A549 (cell line): ENCODE measurements around the gene SMTNL2. TPM values are rescaled to one million over a fixed set of nuclear protein-coding genes. Genes with fewer than 3 reads are reported as not detected.

ENCODE experiments used
- ATAC-seq, 2 experiments: fragments of 200-7000 bp in 1 of 2; fragments of >200 bp in 1 of 2; cut with Nextera tagmentation in 1 of 2; cut with Tn5 transposase in 1 of 2; 3 replicates each; pipeline versions ENCODE4 v1.8.0 to v1.9.1; 2018 to 2020; ENCODE audit warnings: mild to moderate bottlenecking in 1 of 2, moderate library complexity in 1 of 2
- CTCF ChIA-PET: fragments of 300-600 bp; sonication (Branson Sonifier 250); formaldehyde crosslinking; extraction: SDS; loops from one replicate; lab custom pipeline; 2021; ENCODE audit warnings: antibody characterized with exemption, inconsistent platforms; lab: Yijun Ruan, JAX
- POLR2A ChIA-PET: fragments of 350-600 bp; formaldehyde crosslinking; extraction: SDS; loops from one replicate; lab custom pipeline; 2021; ENCODE audit warnings: antibody characterized with exemption, inconsistent platforms; lab: Yijun Ruan, JAX
- DNase-seq, 2 experiments: peaks; one replicate each; pipeline versions ENCODE4 v3.0.0 to v3.0.0-alpha.2; 2011 to 2016; ENCODE audit warnings: low read depth in 1 of 2, low spot score in 1 of 2
- FAIRE-seq: peaks from 2 replicates; lab custom pipeline; 2011; peaks lifted over from hg19 to GRCh38; lab: Jason Lieb, UNC
- H3K27ac ChIP-seq, 2 experiments: fragments of >200 bp; sonication (Bioruptor Twin); formaldehyde crosslinking; 3 replicates each; pipeline ENCODE4 v1.5.1; 2016 to 2017
- H3K4me1 ChIP-seq: fragments of >200 bp; sonication (Bioruptor Twin); formaldehyde crosslinking; 3 replicates; pipeline ENCODE4 v1.6.1; 2016
- H3K4me2 ChIP-seq: fragments of >200 bp; sonication (Bioruptor Twin); formaldehyde crosslinking; 3 replicates; pipeline ENCODE4 v1.6.1; 2016
- H3K4me3 ChIP-seq: fragments of >200 bp; sonication (Bioruptor Twin); formaldehyde crosslinking; 3 replicates; pipeline ENCODE4 v1.5.1; 2016
- H3K9me3 ChIP-seq: fragments of >200 bp; sonication (Bioruptor Twin); formaldehyde crosslinking; 3 replicates; pipeline ENCODE4 v1.6.1; 2016
- BHLHE40 ChIP-seq: IDR thresholded peaks from 2 replicates; pipeline ENCODE4 v1.6.1; 2012; ENCODE audit warnings: low read depth, low read length, inconsistent platforms
- ESRRA ChIP-seq: fragments of 150-350 bp; IDR thresholded peaks from 2 replicates; pipeline ENCODE4 v1.6.1; 2014; ENCODE audit warnings: mild to moderate bottlenecking, low read length, borderline replicate concordance
- JUN ChIP-seq, 2 experiments: fragments of >200 bp; sonication (Bioruptor Twin); formaldehyde crosslinking; IDR thresholded peaks; 2 replicates in 1 of 2; 3 replicates in 1 of 2; pipeline ENCODE4 v1.6.1; 2016 to 2017
- KDM1A ChIP-seq: fragments of 200-600 bp; sonication (generic); IDR thresholded peaks from 2 replicates; pipeline ENCODE4 v1.6.1; 2016; ENCODE audit warnings: low read depth, mild to moderate bottlenecking
- MYC ChIP-seq: IDR thresholded peaks from 2 replicates; pipeline ENCODE4 v1.6.1; 2012; ENCODE audit warnings: mild to moderate bottlenecking, inconsistent platforms, low read length, improper control_type of control experiment, borderline replicate concordance
- NFE2L2 ChIP-seq: fragments of 150-350 bp; conservative IDR thresholded peaks from 2 replicates; pipeline ENCODE4 v1.6.1; 2014; ENCODE audit warnings: low read length
- TFCP2L1 ChIP-seq: fragments of 250-450 bp; sonication (Bioruptor Pico); IDR thresholded peaks from 2 replicates; pipeline ENCODE4 v1.5.0; 2021; ENCODE audit warnings: mild to moderate bottlenecking
- ZFP36 ChIP-seq: fragments of 450-650 bp; IDR thresholded peaks from 2 replicates; pipeline ENCODE4 v1.6.1; 2014; ENCODE audit warnings: borderline replicate concordance; ENCODE audit not compliant: partially characterized antibody
- WGBS: methylation state at CpG from one replicate; pipeline ENCODE4 v1.1.6; 2017; ENCODE audit errors: missing lambda C conversion rate; 5-methylcytosine and 5-hydroxymethylcytosine counted together
- polyA plus RNA-seq, 4 experiments: library from polyadenylated mRNA; depleted of rRNA in 3 of 4; stranded (reverse); fragments of >200 nt; fragmentation: RNase III in 1 of 4; extraction: RNeasy Plus Mini Kit Qiagen cat#74134 plus additional on column Dnase treatment in 1 of 4; gene quantifications; 2 replicates in 3 of 4; 3 replicates in 1 of 4; pipeline ENCODE4 v1.2.3, GENCODE V29; 2011 to 2017
- TF ChIP-seq, protein P1 (sequence below): fragments of >200 bp; sonication (Bioruptor Twin); formaldehyde crosslinking; IDR thresholded peaks from 3 replicates; pipeline ENCODE4 v1.5.1; 2016
- TF ChIP-seq, protein P2 (sequence below): IDR thresholded peaks from 2 replicates; pipeline ENCODE4 v1.6.1; 2012

The SMTNL2 gene
- polyA plus RNA-seq, 2 of the 4 experiments (the other 2 are of a cell fraction) = 0.05 to 0.06 TPM

DNA sequence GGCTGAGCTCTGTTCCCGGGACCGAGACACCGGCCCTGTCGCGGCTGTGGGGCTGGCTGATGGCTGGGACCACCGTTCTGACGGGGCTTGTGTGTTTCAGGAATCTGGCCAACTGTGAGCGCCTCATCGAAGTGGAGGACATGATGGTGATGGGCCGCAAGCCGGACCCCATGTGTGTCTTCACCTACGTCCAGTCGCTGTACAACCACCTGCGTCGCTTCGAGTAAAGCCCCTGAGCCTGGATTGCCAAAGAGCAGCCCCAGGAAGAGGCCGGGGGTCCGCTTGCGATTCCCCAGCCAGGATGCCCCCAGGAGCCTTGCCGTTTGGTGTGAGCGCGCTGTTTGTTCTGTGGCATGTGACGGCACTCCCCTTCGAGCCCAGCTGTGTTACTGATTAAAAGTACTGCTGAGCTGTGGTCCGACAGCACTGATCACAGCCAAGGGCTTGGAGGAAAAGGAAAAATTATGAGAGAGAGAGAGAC lies 23.0 kb downstream of the SMTNL2 start:
- ChIA-PET CTCF (interaction anchor here (0.6 to 6.8 kb wide), 13 partner anchors 12 to 456 kb away, joined by 3 to 58 read pairs (median 4); partner anchors contain the start of genes ALOX15 and SMTNL2), POLR2A (no interaction called here)
- TF ChIP-seq ESRRA (no peak), JUN (IDR thresholded peaks at IDR 0.05) (no peak), BHLHE40 (no peak)
- TF ChIP-seq, protein P1, sequence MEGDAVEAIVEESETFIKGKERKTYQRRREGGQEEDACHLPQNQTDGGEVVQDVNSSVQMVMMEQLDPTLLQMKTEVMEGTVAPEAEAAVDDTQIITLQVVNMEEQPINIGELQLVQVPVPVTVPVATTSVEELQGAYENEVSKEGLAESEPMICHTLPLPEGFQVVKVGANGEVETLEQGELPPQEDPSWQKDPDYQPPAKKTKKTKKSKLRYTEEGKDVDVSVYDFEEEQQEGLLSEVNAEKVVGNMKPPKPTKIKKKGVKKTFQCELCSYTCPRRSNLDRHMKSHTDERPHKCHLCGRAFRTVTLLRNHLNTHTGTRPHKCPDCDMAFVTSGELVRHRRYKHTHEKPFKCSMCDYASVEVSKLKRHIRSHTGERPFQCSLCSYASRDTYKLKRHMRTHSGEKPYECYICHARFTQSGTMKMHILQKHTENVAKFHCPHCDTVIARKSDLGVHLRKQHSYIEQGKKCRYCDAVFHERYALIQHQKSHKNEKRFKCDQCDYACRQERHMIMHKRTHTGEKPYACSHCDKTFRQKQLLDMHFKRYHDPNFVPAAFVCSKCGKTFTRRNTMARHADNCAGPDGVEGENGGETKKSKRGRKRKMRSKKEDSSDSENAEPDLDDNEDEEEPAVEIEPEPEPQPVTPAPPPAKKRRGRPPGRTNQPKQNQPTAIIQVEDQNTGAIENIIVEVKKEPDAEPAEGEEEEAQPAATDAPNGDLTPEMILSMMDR = no peak
- TF ChIP-seq, protein P2, sequence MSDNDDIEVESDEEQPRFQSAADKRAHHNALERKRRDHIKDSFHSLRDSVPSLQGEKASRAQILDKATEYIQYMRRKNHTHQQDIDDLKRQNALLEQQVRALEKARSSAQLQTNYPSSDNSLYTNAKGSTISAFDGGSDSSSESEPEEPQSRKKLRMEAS = no peak
- DNase-seq (no peak), ATAC-seq (no peak), FAIRE-seq (no peak)
- Histone ChIP-seq H3K4me1 (no peaks in the 10 kb centered on the region), H3K4me2 (no peak overlapping the region), H3K27ac (no peak overlapping the region), H3K9me3 (no peaks in the 10 kb centered on the region), H3K4me3 (no peak overlapping the region)
- WGBS = 85% methylated on average over 25 of the region's 25 CpGs

DNA sequence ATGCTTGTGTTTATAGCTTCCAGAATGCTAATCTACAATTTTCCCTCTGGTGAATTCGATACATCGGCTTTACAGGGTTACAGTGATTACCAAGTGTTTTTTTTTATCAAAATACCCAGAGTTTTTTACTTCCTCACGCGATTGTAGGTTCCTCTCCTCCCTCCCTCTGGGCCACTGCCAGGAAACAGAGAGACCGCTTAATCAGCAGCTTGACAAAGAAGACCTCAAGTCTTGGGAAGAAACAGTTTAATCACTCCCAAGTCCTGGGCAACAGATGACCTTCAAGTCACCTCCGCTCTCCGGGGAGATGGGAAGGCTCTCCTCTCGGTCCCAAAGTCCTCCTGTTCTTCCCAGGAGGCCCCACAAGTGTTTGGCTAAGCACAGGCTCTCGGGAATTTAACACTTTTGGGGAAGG lies 23.5 kb downstream of the SMTNL2 start:
- no peak for DNase-seq
- FAIRE-seq = no peak
- Histone ChIP-seq H3K4me1 (no peaks in the 10 kb centered on the region), H3K4me3 (no peak overlapping the region), H3K9me3 (no peaks in the 10 kb centered on the region), H3K4me2 (no peak overlapping the region)
- ATAC-seq = no peak
- POLR2A ChIA-PET = no interaction called here
- 49% methylated on average over 9 of the region's 9 CpGs for WGBS
- TF ChIP-seq, protein P1 = no peak
- TF ChIP-seq, all 56 proteins: peak for 0
- CTCF ChIA-PET = interaction anchor here (0.6 to 6.8 kb wide), 12 partner anchors 14 to 243 kb away, joined by 3 to 58 read pairs (median 4); partner anchors contain the start of genes ALOX15 and SMTNL2
- H3K27ac ChIP-seq = no peak overlapping the region

DNA sequence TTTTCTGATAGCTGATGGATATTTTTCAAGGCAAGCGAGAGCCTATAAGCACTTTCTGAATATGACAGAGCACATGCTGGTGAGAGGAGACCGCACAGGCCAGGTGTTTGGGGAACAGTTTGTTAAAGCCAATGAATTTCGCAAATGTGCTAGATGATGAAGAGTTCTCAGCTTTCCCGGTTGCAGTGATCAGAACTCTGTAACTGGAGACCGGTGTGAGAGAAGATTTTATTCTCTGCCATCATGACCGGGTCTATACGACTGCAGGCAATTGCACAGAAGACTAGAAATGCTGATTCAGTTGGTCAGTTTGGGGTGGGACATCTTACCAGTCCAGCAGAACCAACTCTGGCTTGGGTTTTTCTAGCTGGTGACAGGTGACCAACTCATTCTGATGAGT lies 25.4 kb downstream of the SMTNL2 start:
- FAIRE-seq = no peak
- no peaks in the 10 kb centered on the region for H3K4me1 ChIP-seq
- ChIA-PET POLR2A (no interaction called here), CTCF (interaction anchor here (0.9 to 6.8 kb wide), 8 partner anchors 12 to 212 kb away, joined by 3 to 58 read pairs (median 7); partner anchors contain the start of genes ARRB2, GGT6 and SMTNL2)
- no peak for DNase-seq
- WGBS = 75% methylated on average over 7 of the region's 7 CpGs
- H3K27ac ChIP-seq = no peak overlapping the region
- no peak overlapping the region for H3K4me2 ChIP-seq
- no peak overlapping the region for H3K4me3 ChIP-seq
- no peaks in the 10 kb centered on the region for H3K9me3 ChIP-seq
- no peak for TF ChIP-seq MYC
- no peak for ATAC-seq

DNA sequence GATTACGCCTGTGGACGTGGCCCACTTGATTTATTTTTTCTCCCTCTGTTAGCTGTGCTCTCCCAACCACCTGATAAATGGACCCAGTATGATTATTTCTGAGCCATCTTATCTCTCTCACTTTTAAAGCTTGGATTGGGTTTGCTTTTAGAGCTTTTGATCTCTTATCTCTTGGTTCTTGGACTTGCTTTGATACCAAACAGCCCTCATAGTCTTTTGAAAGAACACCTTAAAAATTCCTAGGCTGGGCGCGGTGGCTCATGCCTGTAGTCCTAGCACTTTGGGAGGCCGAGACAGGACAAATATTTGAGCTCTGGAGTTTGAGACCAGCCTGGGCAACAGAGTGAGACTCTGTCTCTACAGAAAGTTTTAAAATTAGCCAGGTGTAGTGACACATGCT lies 25.8 kb downstream of the SMTNL2 start:
- no peak overlapping the region for H3K27ac ChIP-seq
- CTCF ChIA-PET = interaction anchor here (0.9 to 6.8 kb wide), 10 partner anchors 13 to 307 kb away, joined by 3 to 58 read pairs (median 5); partner anchors contain the start of genes ARRB2, GGT6 and SMTNL2
- POLR2A ChIA-PET = no interaction called here
- H3K4me2 ChIP-seq = no peak overlapping the region
- ATAC-seq = no peak; a peak in 1 of 6 replicates
- H3K9me3 ChIP-seq = no peaks in the 10 kb centered on the region
- FAIRE-seq = no peak
- DNase-seq = no peak
- TF ChIP-seq NFE2L2 (no peak), TFCP2L1 (CRISPR knock-in tag) (no peak)
- 75% methylated on average over 5 of the region's 5 CpGs for WGBS
- H3K4me1 ChIP-seq = no peaks in the 10 kb centered on the region
- no peak overlapping the region for H3K4me3 ChIP-seq

DNA sequence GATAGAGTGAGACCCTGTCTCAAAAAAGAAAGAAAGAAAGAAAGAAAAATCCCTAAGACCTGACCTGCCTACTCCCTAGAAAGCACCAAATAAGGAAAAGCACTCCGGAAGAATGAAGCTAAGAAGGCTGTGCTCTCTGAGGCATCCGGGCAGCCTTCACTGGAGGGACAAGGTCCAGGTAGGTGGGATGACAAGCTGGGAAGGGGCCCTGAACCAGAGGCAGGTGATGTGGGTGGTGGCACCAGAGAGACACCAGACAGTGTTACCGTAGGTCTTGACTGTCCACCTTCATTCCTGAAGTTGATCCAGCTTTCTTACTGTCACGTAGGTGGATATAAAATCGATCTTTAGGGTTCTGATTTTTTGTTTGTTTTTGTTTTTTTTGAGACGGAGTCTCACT lies 26.3 kb downstream of the SMTNL2 start:
- ChIA-PET POLR2A (no interaction called here), CTCF (interaction anchor here (0.9 to 6.8 kb wide), 8 partner anchors 13 to 307 kb away, joined by 3 to 58 read pairs (median 6); partner anchors contain the start of genes ARRB2 and SMTNL2)
- no peak overlapping the region for H3K4me2 ChIP-seq
- no peaks in the 10 kb centered on the region for H3K4me1 ChIP-seq
- FAIRE-seq (no peak), ATAC-seq (no peak), DNase-seq (no peak)
- 64% methylated on average over 6 of the region's 6 CpGs for WGBS
- no peak for TF ChIP-seq ZFP36
- no peak for TF ChIP-seq KDM1A
- H3K9me3 ChIP-seq = no peaks in the 10 kb centered on the region
- no peak overlapping the region for H3K4me3 ChIP-seq
- H3K27ac ChIP-seq = no peak overlapping the region
